ENCODE measurements around the gene PTPRA. TPM values are rescaled to one million over a fixed set of nuclear protein-coding genes. Genes with fewer than 3 reads are reported as not detected.
A peak's percentile ranks its signal among the peaks of the same experiment; 100 is the strongest.

PTPRA gene
- total RNA-seq, 1 donor from 2014 or later, result 80.2 TPM

- Mint-ChIP-seq H3K9me3 (ENCODE audit: unreplicated experiment) (no peaks in the 10 kb centered on the region), H3K27ac (ENCODE audit: unreplicated experiment) (no peak overlapping the region), H3K36me3 (ENCODE audit: unreplicated experiment) (peaks cover 10% of the 10 kb centered on the region), H3K4me1 (ENCODE audit: unreplicated experiment) (peaks cover 8% of the 10 kb centered on the region), H3K4me3 (ENCODE audit: unreplicated experiment) (no peak overlapping the region), H3K27me3 (ENCODE audit: unreplicated experiment) (no peaks in the 10 kb centered on the region)
- TF ChIP-seq, protein P1, sequence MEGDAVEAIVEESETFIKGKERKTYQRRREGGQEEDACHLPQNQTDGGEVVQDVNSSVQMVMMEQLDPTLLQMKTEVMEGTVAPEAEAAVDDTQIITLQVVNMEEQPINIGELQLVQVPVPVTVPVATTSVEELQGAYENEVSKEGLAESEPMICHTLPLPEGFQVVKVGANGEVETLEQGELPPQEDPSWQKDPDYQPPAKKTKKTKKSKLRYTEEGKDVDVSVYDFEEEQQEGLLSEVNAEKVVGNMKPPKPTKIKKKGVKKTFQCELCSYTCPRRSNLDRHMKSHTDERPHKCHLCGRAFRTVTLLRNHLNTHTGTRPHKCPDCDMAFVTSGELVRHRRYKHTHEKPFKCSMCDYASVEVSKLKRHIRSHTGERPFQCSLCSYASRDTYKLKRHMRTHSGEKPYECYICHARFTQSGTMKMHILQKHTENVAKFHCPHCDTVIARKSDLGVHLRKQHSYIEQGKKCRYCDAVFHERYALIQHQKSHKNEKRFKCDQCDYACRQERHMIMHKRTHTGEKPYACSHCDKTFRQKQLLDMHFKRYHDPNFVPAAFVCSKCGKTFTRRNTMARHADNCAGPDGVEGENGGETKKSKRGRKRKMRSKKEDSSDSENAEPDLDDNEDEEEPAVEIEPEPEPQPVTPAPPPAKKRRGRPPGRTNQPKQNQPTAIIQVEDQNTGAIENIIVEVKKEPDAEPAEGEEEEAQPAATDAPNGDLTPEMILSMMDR (IDR thresholded peaks at IDR 0.05), result no peak
- DNase-seq (ENCODE audit: extremely low spot score, unreplicated experiment), result no peak
Observed at GRCh38 chr20:2919518-2920245, 46.4 kb downstream of the PTPRA start.

DNA sequence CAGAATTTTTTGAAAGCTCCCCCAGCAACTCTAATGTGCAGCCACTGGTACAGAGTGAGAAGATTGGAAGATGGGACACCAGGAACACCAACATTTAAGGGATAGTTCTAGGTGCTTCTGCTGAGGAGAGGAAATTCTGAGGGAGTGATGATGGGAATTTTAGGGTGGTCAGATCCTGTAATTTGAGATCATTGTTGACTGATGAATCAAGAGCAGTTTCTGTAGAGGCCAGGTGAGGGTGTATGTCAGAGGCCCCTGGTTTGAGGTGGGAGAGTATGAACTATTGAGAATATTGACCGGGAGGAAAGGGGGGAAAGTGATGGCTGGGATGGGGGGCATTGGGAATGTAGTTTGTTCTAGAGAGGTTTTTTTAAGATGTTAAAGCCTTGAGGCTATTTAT lies 47.2 kb downstream of the PTPRA start:
- H3K27me3 Mint-ChIP-seq (ENCODE audit: unreplicated experiment), result no peaks in the 10 kb centered on the region
- H3K4me1 Mint-ChIP-seq (ENCODE audit: unreplicated experiment), result peaks cover 8% of the 10 kb centered on the region
- peaks cover 15% of the 10 kb centered on the region for H3K36me3 Mint-ChIP-seq (ENCODE audit: unreplicated experiment)
- H3K9me3 Mint-ChIP-seq (ENCODE audit: unreplicated experiment), result no peaks in the 10 kb centered on the region
- TF ChIP-seq, protein P1 (IDR thresholded peaks at IDR 0.05), result no peak
- H3K27ac Mint-ChIP-seq (ENCODE audit: unreplicated experiment), result peak overlapping the region; percentile 1
- no peak overlapping the region for H3K4me3 Mint-ChIP-seq (ENCODE audit: unreplicated experiment)
- DNase-seq (ENCODE audit: extremely low spot score, unreplicated experiment), result no peak

DNA sequence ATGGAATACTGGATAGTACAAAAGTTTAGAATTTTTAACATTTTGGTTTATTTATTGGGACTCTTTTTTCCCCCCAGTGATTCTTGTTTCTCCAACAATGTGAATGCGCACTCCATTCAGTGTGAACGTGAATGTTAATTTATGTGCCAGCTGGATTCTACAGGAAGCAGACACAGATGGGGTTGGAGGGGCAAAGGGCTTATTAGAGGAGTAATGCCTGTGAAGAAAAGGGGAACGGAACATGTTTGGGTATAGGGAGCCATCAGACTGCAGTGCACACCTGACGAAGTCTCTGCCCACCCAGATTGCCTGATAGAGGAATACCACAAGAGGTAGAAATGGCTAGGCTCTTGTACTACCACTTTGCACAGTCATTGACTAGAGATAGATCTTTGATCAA lies 48.2 kb downstream of the PTPRA start:
- Mint-ChIP-seq H3K4me3 (ENCODE audit: unreplicated experiment) (no peak overlapping the region), H3K36me3 (ENCODE audit: unreplicated experiment) (peaks cover 20% of the 10 kb centered on the region), H3K4me1 (ENCODE audit: unreplicated experiment) (peaks cover 8% of the 10 kb centered on the region), H3K27me3 (ENCODE audit: unreplicated experiment) (no peaks in the 10 kb centered on the region), H3K9me3 (ENCODE audit: unreplicated experiment) (no peaks in the 10 kb centered on the region), H3K27ac (ENCODE audit: unreplicated experiment) (no peak overlapping the region)
- TF ChIP-seq, protein P1 (IDR thresholded peaks at IDR 0.05), result no peak
- no peak for DNase-seq (ENCODE audit: extremely low spot score, unreplicated experiment)

DNA sequence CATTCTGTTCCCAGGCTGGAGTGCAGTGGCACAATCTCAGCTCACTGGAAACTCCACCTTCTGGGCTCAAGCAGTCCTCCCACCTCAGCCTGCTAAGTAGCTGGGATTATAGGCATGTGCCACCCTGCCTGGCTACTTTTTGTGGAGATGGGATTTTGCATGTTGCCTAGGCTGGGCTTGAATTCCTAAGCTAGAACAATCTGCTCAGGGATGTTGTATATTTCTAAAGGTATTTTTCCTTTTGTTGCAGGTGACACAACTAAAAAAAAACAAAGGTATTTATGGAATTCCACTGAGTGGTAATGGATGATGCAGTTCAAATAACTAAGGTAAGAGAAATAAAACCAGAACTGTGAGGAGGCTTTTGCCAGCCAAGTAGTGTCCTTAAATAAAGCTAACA lies 49.7 kb downstream of the PTPRA start:
- no peak overlapping the region for H3K27ac Mint-ChIP-seq (ENCODE audit: unreplicated experiment)
- DNase-seq (ENCODE audit: extremely low spot score, unreplicated experiment), result no peak
- peaks cover 13% of the 10 kb centered on the region for H3K4me1 Mint-ChIP-seq (ENCODE audit: unreplicated experiment)
- peaks cover 20% of the 10 kb centered on the region for H3K36me3 Mint-ChIP-seq (ENCODE audit: unreplicated experiment)
- TF ChIP-seq, protein P1 (IDR thresholded peaks at IDR 0.05), result no peak
- no peaks in the 10 kb centered on the region for H3K9me3 Mint-ChIP-seq (ENCODE audit: unreplicated experiment)
- H3K4me3 Mint-ChIP-seq (ENCODE audit: unreplicated experiment), result no peak overlapping the region
- H3K27me3 Mint-ChIP-seq (ENCODE audit: unreplicated experiment), result no peaks in the 10 kb centered on the region

DNA sequence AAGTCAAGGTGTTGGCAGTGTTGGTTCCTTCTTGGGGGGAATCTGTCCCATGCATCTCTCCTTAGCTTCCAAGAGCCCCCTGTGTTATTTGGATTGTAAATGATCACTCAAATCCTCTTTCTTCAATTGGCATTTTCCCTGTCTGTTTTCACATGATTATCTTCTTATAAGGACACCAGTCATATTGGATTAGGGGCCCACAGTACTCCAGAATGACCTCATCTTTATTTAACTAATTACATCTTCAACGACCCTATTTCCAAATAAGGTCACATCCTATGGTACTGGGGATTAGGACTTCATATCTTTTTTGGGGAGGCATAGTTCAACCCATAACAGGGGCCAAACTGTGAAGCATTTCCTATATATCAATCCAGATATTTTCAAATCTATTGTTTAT lies 57.3 kb downstream of the PTPRA start:
- Mint-ChIP-seq H3K4me3 (ENCODE audit: unreplicated experiment) (no peak overlapping the region), H3K36me3 (ENCODE audit: unreplicated experiment) (peaks cover 11% of the 10 kb centered on the region), H3K27me3 (ENCODE audit: unreplicated experiment) (no peaks in the 10 kb centered on the region)

More for the DNA sequence above, 57.3 kb downstream of the PTPRA start:
- no peaks in the 10 kb centered on the region for H3K9me3 Mint-ChIP-seq (ENCODE audit: unreplicated experiment)
- TF ChIP-seq, protein P1 (IDR thresholded peaks at IDR 0.05), result no peak
- DNase-seq (ENCODE audit: extremely low spot score, unreplicated experiment), result no peak
- H3K4me1 Mint-ChIP-seq (ENCODE audit: unreplicated experiment), result peaks cover 4% of the 10 kb centered on the region
- H3K27ac Mint-ChIP-seq (ENCODE audit: unreplicated experiment), result no peak overlapping the region
